ENCODE measurements around the gene SEC14L5. TPM values are rescaled to one million over a fixed set of nuclear protein-coding genes. Genes with fewer than 3 reads are reported as not detected.

SEC14L5 gene
- total RNA-seq, 1 donor from 2014 or later, result 0.32 TPM

- Histone ChIP-seq H3K4me3 (ENCODE audit: insufficient read depth, low read depth, low read length) (peak within 1 kb of the TSS; percentile 48), H3K79me2 (ENCODE audit: insufficient read depth, low read length) (no peaks in the 10 kb centered on the region), H3K36me3 (ENCODE audit: insufficient read depth, low read length) (no peaks in the 10 kb centered on the region), H3K9me3 (ENCODE audit: insufficient read depth, low read depth, low read length) (no peaks in the 10 kb centered on the region), H2AFZ (ENCODE audit: low read depth, low read length) (peak within 1 kb of the TSS; percentile 15), H3K9ac (ENCODE audit: low read length) (no peak within 1 kb of the TSS), H3K4me2 (ENCODE audit: low read length) (peak within 1 kb of the TSS; percentile 83), H4K20me1 (ENCODE audit: insufficient read depth, low read length) (peaks cover 3% of the 10 kb centered on the region), H3K27ac (ENCODE audit: low read depth, low read length) (no peak within 1 kb of the TSS), H3K27me3 (ENCODE audit: insufficient read depth, low read length) (peaks cover 22% of the 10 kb centered on the region), H3K4me1 (ENCODE audit: insufficient read depth, low read length) (peaks cover 4% of the 10 kb centered on the region)
- peaks cover 3% of the 10 kb centered on the region for H3K4me1 Mint-ChIP-seq (ENCODE audit: low read depth, unreplicated experiment)
- no peaks in the 10 kb centered on the region for H3K36me3 Mint-ChIP-seq (ENCODE audit: low read depth, unreplicated experiment)
- DNase-seq (ENCODE audit: low read depth), result no peak
- H3K4me3 Mint-ChIP-seq (ENCODE audit: unreplicated experiment), result peak within 1 kb of the TSS; percentile 81
- peaks cover 7% of the 10 kb centered on the region for H3K27me3 Mint-ChIP-seq (ENCODE audit: low read depth, unreplicated experiment)
- peak; percentile 63 for TF ChIP-seq EZH2 (IDR thresholded peaks at IDR 0.05; ENCODE audit: insufficient read depth, low read length)
- TF ChIP-seq CTCF (IDR thresholded peaks at IDR 0.05; ENCODE audit: insufficient read depth, low read depth, low read length), result no peak
- peak within 1 kb of the TSS; percentile 34 for H3K27ac Mint-ChIP-seq (ENCODE audit: unreplicated experiment)
- no peak for FAIRE-seq
- H3K9me3 Mint-ChIP-seq (ENCODE audit: unreplicated experiment), result no peaks in the 10 kb centered on the region
Observed at GRCh38 chr16:4936991-4937781, 20.9 kb upstream of the SEC14L5 start, which contains the start of gene PPL. Gene PPL (minus strand): TSS chr16:4937148. CDS start chr16:4937045, 103 bp downstream.

GRCh38 chr16:4937782-4938682 lies 20.1 kb upstream of the SEC14L5 start:
- Histone ChIP-seq H3K4me2 (ENCODE audit: low read length) (no peak overlapping the region), H3K79me2 (ENCODE audit: insufficient read depth, low read length) (no peaks in the 10 kb centered on the region), H3K9ac (ENCODE audit: low read length) (no peak overlapping the region), H3K9me3 (ENCODE audit: insufficient read depth, low read depth, low read length) (no peaks in the 10 kb centered on the region), H2AFZ (ENCODE audit: low read depth, low read length) (no peak overlapping the region), H3K27me3 (ENCODE audit: insufficient read depth, low read length) (peaks cover 22% of the 10 kb centered on the region), H3K27ac (ENCODE audit: low read depth, low read length) (no peak overlapping the region), H3K36me3 (ENCODE audit: insufficient read depth, low read length) (no peaks in the 10 kb centered on the region), H3K4me3 (ENCODE audit: insufficient read depth, low read depth, low read length) (no peak overlapping the region), H3K4me1 (ENCODE audit: insufficient read depth, low read length) (peaks cover 11% of the 10 kb centered on the region), H4K20me1 (ENCODE audit: insufficient read depth, low read length) (peaks cover 3% of the 10 kb centered on the region)
- TF ChIP-seq EZH2 (IDR thresholded peaks at IDR 0.05; ENCODE audit: insufficient read depth, low read length) (no peak), CTCF (IDR thresholded peaks at IDR 0.05; ENCODE audit: insufficient read depth, low read depth, low read length) (no peak)
- DNase-seq (ENCODE audit: low read depth) (no peak), FAIRE-seq (no peak)
- Mint-ChIP-seq H3K4me1 (ENCODE audit: low read depth, unreplicated experiment) (peaks cover 8% of the 10 kb centered on the region), H3K9me3 (ENCODE audit: unreplicated experiment) (no peaks in the 10 kb centered on the region), H3K27me3 (ENCODE audit: low read depth, unreplicated experiment) (peaks cover 7% of the 10 kb centered on the region), H3K36me3 (ENCODE audit: low read depth, unreplicated experiment) (no peaks in the 10 kb centered on the region), H3K4me3 (ENCODE audit: unreplicated experiment) (peak overlapping the region; percentile 71), H3K27ac (ENCODE audit: unreplicated experiment) (no peak overlapping the region)

All from astrocyte (in vitro differentiated cells and primary cell).